K562 (cell line): ENCODE measurements around the gene IRF6. TPM values are rescaled to one million over a fixed set of nuclear protein-coding genes. Genes with fewer than 3 reads are reported as not detected.

Source experiments
- ASH1L ChIP-seq: fragments of 450-650 bp; IDR thresholded peaks from 2 replicates; pipeline ENCODE4 v1.6.1; 2018; ENCODE audit warnings: borderline replicate concordance, mild to moderate bottlenecking, low read depth; ENCODE audit not compliant: partially characterized antibody
- CBX2 ChIP-seq: fragments of 200-600 bp; sonication (generic); IDR thresholded peaks from one replicate; pipeline ENCODE4 v1.6.1; 2012; ENCODE audit warnings: mild to moderate bottlenecking, low read length, inconsistent platforms; ENCODE audit not compliant: insufficient read depth, poor library complexity, severe bottlenecking
- HDAC3 ChIP-seq: fragments of 450-650 bp; IDR thresholded peaks from 2 replicates; pipeline ENCODE4 v1.6.1; 2018; ENCODE audit warnings: borderline replicate concordance, mild to moderate bottlenecking, moderate library complexity; ENCODE audit not compliant: partially characterized antibody
- HES1 ChIP-seq: fragments of 450-650 bp; IDR thresholded peaks from 2 replicates; pipeline ENCODE4 v1.6.1; 2016; ENCODE audit warnings: low read depth, mild to moderate bottlenecking, moderate library complexity
- HMBOX1 ChIP-seq: sonication (generic); IDR thresholded peaks from 2 replicates; pipeline ENCODE4 v1.6.1; 2016
- HMG20A ChIP-seq: fragments of 450-650 bp; formaldehyde crosslinking; conservative IDR thresholded peaks from 2 replicates; pipeline ENCODE4 v1.4.0; 2020; ENCODE audit warnings: mild to moderate bottlenecking, mixed read lengths
- HNRNPL ChIP-seq: fragments of 200-400 bp; formaldehyde crosslinking; IDR thresholded peaks from 2 replicates; pipeline ENCODE4 v1.6.1; 2017; ENCODE audit warnings: low read depth, mild to moderate bottlenecking, low read length
- KLF1 ChIP-seq: fragments of 450-650 bp; IDR thresholded peaks from 2 replicates; pipeline ENCODE4 v1.6.1; 2016; ENCODE audit warnings: missing genetic modification characterization, missing compliant biosample characterization
- NFE2L1 ChIP-seq: fragments of 450-650 bp; IDR thresholded peaks from 2 replicates; pipeline ENCODE4 v1.6.1; 2016; ENCODE audit warnings: missing genetic modification characterization, low read depth, mild to moderate bottlenecking, missing compliant biosample characterization, moderate library complexity, borderline replicate concordance
- NFYB ChIP-seq: IDR thresholded peaks from 2 replicates; pipeline ENCODE4 v1.6.1; 2011; ENCODE audit warnings: mild to moderate bottlenecking, moderate library complexity; ENCODE audit not compliant: insufficient read length; ENCODE audit errors: extremely low read depth
- SMARCA4 ChIP-seq: fragments of 450-650 bp; IDR thresholded peaks from 2 replicates; pipeline ENCODE4 v1.6.1; 2016
- SMARCC2 ChIP-seq: fragments of 450-650 bp; IDR thresholded peaks from 2 replicates; pipeline ENCODE4 v1.6.1; 2017; ENCODE audit warnings: antibody characterized with exemption, moderate library complexity, mild to moderate bottlenecking, low read depth
- SRSF1 ChIP-seq: fragments of 200-400 bp; formaldehyde crosslinking; IDR thresholded peaks from 2 replicates; pipeline ENCODE4 v1.6.1; 2017; ENCODE audit warnings: mild to moderate bottlenecking, low read depth, low read length, moderate library complexity
- TAF9B ChIP-seq: fragments of 450-650 bp; IDR thresholded peaks from 2 replicates; pipeline ENCODE4 v1.6.1; 2018; ENCODE audit warnings: mild to moderate bottlenecking; ENCODE audit not compliant: partially characterized antibody
- THRA ChIP-seq: fragments of 450-650 bp; IDR thresholded peaks from 2 replicates; pipeline ENCODE4 v1.6.1; 2017; ENCODE audit warnings: mild to moderate bottlenecking, moderate library complexity
- ZHX1 ChIP-seq: fragments of 150-350 bp; conservative IDR thresholded peaks from 2 replicates; pipeline ENCODE4 v1.6.1; 2014; ENCODE audit warnings: low read length
- ZNF644 ChIP-seq: fragments of 200-800 bp; sonication (Bioruptor generic); IDR thresholded peaks from 2 replicates; pipeline ENCODE4 v1.6.1; 2016; ENCODE audit warnings: low read depth, missing genetic modification characterization, missing compliant biosample characterization
- ZNF75A ChIP-seq: fragments of 450-650 bp; formaldehyde crosslinking; IDR thresholded peaks from 2 replicates; pipeline ENCODE4 v1.4.0; 2020; ENCODE audit warnings: mild to moderate bottlenecking
- polyA plus RNA-seq, 8 experiments: library from polyadenylated mRNA; depleted of rRNA in 4 of 8; stranded (reverse) in 5 of 8; unstranded in 3 of 8; fragments of >200 nt; fragmentation: Nextera tagmentation in 2 of 8; fragmentation: Illumina TruSeq in 1 of 8; extraction: Ambion mirVana in 2 of 8; extraction: Trizol in 1 of 8; gene quantifications; 2 replicates each; pipeline versions ENCODE4 v1.2.1 to v1.2.3, GENCODE V29; 2011 to 2014; ENCODE audit warnings: inconsistent platforms in 1 of 8, missing spikeins in 1 of 8
- total RNA-seq, 7 experiments: library from RNA; depleted of rRNA in 6 of 7; stranded (reverse); fragments of >200 nt in 6 of 7; fragmentation: Illumina TruSeq in 2 of 7; extraction: Trizol in 2 of 7; gene quantifications; 2 replicates each; pipeline versions ENCODE4 v1.2.1 to v1.2.3, GENCODE V29; 2011 to 2021; ENCODE audit warnings: low replicate concordance in 1 of 7

The IRF6 gene
- total and polyA plus RNA-seq, 9 of the 15 experiments (the other 6 are each of a cell fraction or from before 2014, with no cell fraction given), result 0.03 to 0.65 (median 0.17) TPM

GRCh38 chr1:209827384-209828262, 21.7 kb upstream of the IRF6 start, which contains the start of gene UTP25 (continued):
- TF ChIP-seq SMARCA4, result peak; percentile 93
- peak; percentile 80; the same call in 1 of the 2 replicates for TF ChIP-seq SMARCC2
- no peak for TF ChIP-seq ZNF644 (tag)
- TF ChIP-seq TAF9B, result peak; percentile 53
- TF ChIP-seq HMG20A (CRISPR knock-in tag), result no peak
- no peak for TF ChIP-seq CBX2
- peak; percentile 85 for TF ChIP-seq HES1
- TF ChIP-seq ZNF75A (CRISPR knock-in tag), result no peak
- TF ChIP-seq KLF1 (tag), result peak; percentile 60; the same call in 1 of the 2 replicates
- no peak for TF ChIP-seq NFE2L1 (tag)
- TF ChIP-seq HNRNPL, result no peak
- TF ChIP-seq SRSF1, result no peak
- TF ChIP-seq ASH1L, result peak; percentile 44
- TF ChIP-seq HDAC3, result peak; percentile 61
- peak; percentile 53 for TF ChIP-seq HMBOX1
- no peak for TF ChIP-seq THRA
- no peak for TF ChIP-seq NFYB
- no peak for TF ChIP-seq ZHX1
